H1 (cell line): Measurements from ENCODE around the gene ARHGEF19. TPM values are rescaled to one million over a fixed set of nuclear protein-coding genes. Genes with fewer than 3 reads are reported as not detected.

ENCODE experiments used
- ASH2L ChIP-seq: fragments of 200-600, 300-600 bp; sonication (generic); IDR thresholded peaks from one replicate; pipeline ENCODE4 v1.7.1; 2017; ENCODE audit warnings: low read length
- CBX5 ChIP-seq: fragments of 300-800, 300-1000 bp; sonication (generic); IDR thresholded peaks from 2 replicates; pipeline ENCODE4 v1.7.1; 2016; ENCODE audit warnings: antibody characterized with exemption, low read length, low read depth
- CBX8 ChIP-seq: fragments of 300-800, 300-1000 bp; sonication (generic); IDR thresholded peaks from 2 replicates; pipeline ENCODE4 v1.7.1; 2016; ENCODE audit warnings: low read depth, low read length, borderline replicate concordance
- CHD2 ChIP-seq: IDR thresholded peaks from 2 replicates; pipeline ENCODE4 v1.6.1; 2012; ENCODE audit warnings: low read length, improper control_type of control experiment
- EGR1 ChIP-seq: IDR thresholded peaks from 2 replicates; pipeline ENCODE4 v1.6.1; 2011; ENCODE audit warnings: low read depth, low read length, borderline replicate concordance
- GTF2F1 ChIP-seq: IDR thresholded peaks from 2 replicates; pipeline ENCODE4 v1.6.1; 2012; ENCODE audit warnings: low read depth, low read length, improper control_type of control experiment, borderline replicate concordance
- HDAC2 ChIP-seq, 2 experiments: fragments of 300-600 bp in 1 of 2; sonication (generic) in 1 of 2; IDR thresholded peaks; 2 replicates each; pipeline ENCODE4 v1.6.1; 2011 to 2012; ENCODE audit warnings: low read depth in 2 of 2, low read length in 2 of 2, mild to moderate bottlenecking in 2 of 2, moderate library complexity in 2 of 2, borderline replicate concordance in 1 of 2, inconsistent platforms in 1 of 2
- HDAC6 ChIP-seq: IDR thresholded peaks from one replicate; pipeline ENCODE4 v1.7.1; 2012; ENCODE audit warnings: low read depth, mild to moderate bottlenecking, inconsistent platforms, low read length, moderate library complexity
- JUN ChIP-seq: IDR thresholded peaks from 2 replicates; pipeline ENCODE4 v1.6.1; 2011; ENCODE audit warnings: low read depth, mild to moderate bottlenecking, improper control_type of control experiment, low read length
- KDM1A ChIP-seq: fragments of 200-600, 300-600 bp; sonication (generic); IDR thresholded peaks from 2 replicates; pipeline ENCODE4 v1.7.1; 2016; ENCODE audit warnings: mild to moderate bottlenecking, low read length, borderline replicate concordance
- KDM5A ChIP-seq: fragments of 200-600 bp; IDR thresholded peaks from 2 replicates; pipeline ENCODE4 v1.7.1; 2012; ENCODE audit warnings: mild to moderate bottlenecking, low read length, inconsistent platforms, mixed read lengths
- PHF8 ChIP-seq: fragments of 200-600 bp; sonication (generic); conservative IDR thresholded peaks from 2 replicates; pipeline ENCODE4 v1.7.1; 2012; ENCODE audit warnings: low read depth, mild to moderate bottlenecking, inconsistent platforms, low read length, moderate library complexity
- SIX5 ChIP-seq: IDR thresholded peaks from 2 replicates; pipeline ENCODE4 v1.6.1; 2011; ENCODE audit warnings: mild to moderate bottlenecking, low read depth, low read length
- SP2 ChIP-seq: IDR thresholded peaks from 2 replicates; pipeline ENCODE4 v1.6.1; 2012; ENCODE audit warnings: mild to moderate bottlenecking, low read length, inconsistent platforms
- SP4 ChIP-seq: IDR thresholded peaks from 2 replicates; pipeline ENCODE4 v1.6.1; 2012; ENCODE audit warnings: low read length, inconsistent platforms
- SUZ12 ChIP-seq: fragments of 200-600 bp; sonication (generic); IDR thresholded peaks from 2 replicates; pipeline ENCODE4 v1.6.1; 2012; ENCODE audit warnings: mild to moderate bottlenecking, inconsistent platforms, low read length, moderate library complexity, mixed read lengths
- polyA plus RNA-seq, 7 experiments: library from polyadenylated mRNA; depleted of rRNA in 3 of 7; stranded (reverse) in 5 of 7; unstranded in 2 of 7; fragments of >200 nt in 5 of 7; fragments of 200-250 nt in 2 of 7; gene quantifications; 1 replicate in 5 of 7; 2 replicates in 1 of 7; 4 replicates in 1 of 7; pipeline versions ENCODE4 v1.2.1 to v1.2.3, GENCODE V29; 2011 to 2013; ENCODE audit warnings: missing spikeins in 2 of 7, mixed read lengths in 2 of 7
- total RNA-seq: library from RNA; stranded (reverse); fragmentation: NEBNext Ultra II Directional; extraction: Animal tissue kit (Norgen Biotek cat#: 25700); gene quantifications from 2 replicates; pipeline ENCODE4 v1.2.1, GENCODE V29; 2021

ARHGEF19 gene
- total and polyA plus RNA-seq, 2 of the 8 experiments (the other 6 are each of a cell fraction or from before 2014, with no cell fraction given): 47.5 to 56.4 TPM

- TF ChIP-seq ASH2L (peak; percentile 37), CBX8 (no peak), SIX5 (no peak), EGR1 (no peak), JUN (peak; percentile 48; the same call in 1 of the 2 replicates), KDM1A (no peak), CHD2 (no peak), KDM5A (no peak), SP2 (no peak), GTF2F1 (no peak), SP4 (no peak), PHF8 (peak; percentile 86), HDAC2 (IDR thresholded peaks at IDR 0.05; ENCODE audit: borderline replicate concordance in 1 of 2, low read depth in 2 of 2, low read length in 2 of 2) (no peak), SUZ12 (peak; percentile 3; the same call in 1 of the 2 replicates), HDAC6 (no peak), CBX5 (no peak)
Measured at GRCh38 chr1:16155537-16156410, 56.7 kb downstream of the ARHGEF19 start, which contains the start of gene EPHA2 (continued).
